GM18867 (cell line): Measurements from ENCODE around the gene MAP4.
A peak's percentile ranks its signal among the peaks of the same experiment; 100 is the strongest.
"Not testable (repeated sequence)": the region's sequence is repeated elsewhere in the genome, so short reads cannot be mapped to it uniquely, and the experiment has no call there.

Experiments
- ATAC-seq: cut with Tn5 transposase; IDR thresholded peaks from one replicate; pipeline ENCODE4 v1.9.1; 2021; ENCODE audit warnings: mild to moderate bottlenecking, moderate library complexity; ENCODE audit not compliant: unreplicated experiment

The MAP4 gene

GRCh38 chr3:47849186-47849698 is 167.0 kb downstream of the MAP4 start:
- ATAC-seq, result no peak

DNA sequence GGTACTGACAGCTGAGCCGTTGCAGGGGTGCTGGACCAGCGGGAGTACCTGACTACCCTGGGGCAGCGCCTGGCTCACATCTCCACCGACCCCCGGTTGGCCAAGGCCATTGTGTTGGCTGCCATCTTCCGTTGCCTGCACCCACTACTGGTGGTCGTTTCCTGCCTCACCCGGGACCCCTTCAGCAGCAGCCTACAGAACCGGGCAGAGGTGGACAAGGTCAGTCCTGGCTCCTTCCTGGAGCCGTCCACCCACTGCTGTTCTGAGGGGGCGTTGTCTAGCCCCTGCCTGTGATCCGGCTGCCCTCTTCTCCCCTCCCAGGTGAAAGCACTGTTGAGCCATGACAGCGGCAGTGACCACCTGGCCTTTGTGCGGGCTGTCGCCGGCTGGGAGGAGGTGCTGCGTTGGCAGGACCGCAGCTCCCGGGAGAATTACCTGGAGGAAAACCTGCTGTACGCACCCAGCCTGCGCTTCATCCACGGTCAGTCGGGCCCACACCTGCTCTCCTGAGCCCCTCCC is 167.6 kb downstream of the MAP4 start:
- no peak for ATAC-seq

GRCh38 chr3:47847801-47848518 is 168.3 kb downstream of the MAP4 start:
- ATAC-seq, result no peak

- ATAC-seq, result no peak
These were observed 169.0 kb downstream of the MAP4 start for GRCh38 chr3:47847260-47847659.

DNA sequence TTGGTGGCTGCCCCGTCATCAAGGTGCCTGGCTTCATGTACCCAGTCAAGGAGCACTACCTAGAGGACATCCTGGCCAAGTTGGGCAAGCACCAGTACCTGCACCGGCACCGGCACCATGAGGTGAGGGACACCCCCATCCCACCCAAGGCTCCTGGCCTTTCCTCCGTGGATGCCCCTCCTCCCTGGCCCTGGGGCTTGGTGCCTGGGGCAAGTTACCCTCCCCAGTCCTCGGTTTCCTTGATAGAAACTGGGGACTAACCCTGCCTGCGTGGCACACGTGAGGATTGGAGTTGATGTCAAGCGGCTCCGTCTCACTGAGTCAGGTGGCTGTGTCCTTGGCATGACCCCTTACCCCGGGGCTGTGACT is 169.4 kb downstream of the MAP4 start:
- ATAC-seq, result no peak

DNA sequence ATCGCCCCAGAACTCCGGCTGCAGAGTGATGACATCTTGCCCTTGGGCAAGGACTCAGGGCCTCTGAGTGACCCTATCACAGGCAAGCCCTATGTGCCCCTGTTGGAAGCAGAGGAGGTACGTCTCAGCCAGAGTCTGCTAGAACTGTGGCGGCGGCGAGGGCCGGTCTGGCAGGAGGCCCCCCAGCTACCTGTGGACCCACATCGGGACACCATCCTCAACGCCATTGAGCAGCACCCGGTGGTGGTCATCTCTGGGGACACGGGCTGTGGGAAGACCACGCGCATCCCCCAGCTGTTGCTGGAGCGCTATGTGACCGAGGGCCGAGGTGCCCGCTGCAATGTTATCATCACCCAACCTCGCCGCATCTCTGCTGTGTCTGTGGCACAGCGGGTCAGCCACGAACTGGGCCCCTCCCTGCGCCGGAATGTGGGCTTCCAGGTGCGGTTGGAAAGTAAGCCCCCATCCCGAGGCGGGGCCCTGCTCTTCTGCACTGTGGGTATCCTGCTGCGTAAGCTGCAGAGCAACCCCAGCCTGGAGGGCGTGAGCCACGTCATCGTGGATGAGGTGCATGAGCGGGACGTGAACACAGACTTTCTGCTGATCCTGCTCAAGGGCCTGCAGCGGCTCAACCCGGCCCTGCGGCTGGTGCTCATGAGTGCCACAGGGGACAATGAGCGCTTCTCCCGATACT is 169.9 kb downstream of the MAP4 start:
- no peak for ATAC-seq

GRCh38 chr3:47841786-47842349 is 174.3 kb downstream of the MAP4 start:
- ATAC-seq, result no peak

GRCh38 chr3:47838503-47838902 is 177.7 kb downstream of the MAP4 start:
- ATAC-seq, result no peak

GRCh38 chr3:47836986-47837385 is 179.2 kb downstream of the MAP4 start:
- no peak for ATAC-seq

GRCh38 chr3:47829482-47829881 is 186.7 kb downstream of the MAP4 start:
- not testable (repeated sequence) for ATAC-seq

GRCh38 chr3:47825590-47825989 is 190.6 kb downstream of the MAP4 start:
- ATAC-seq, result no peak

GRCh38 chr3:47824541-47825473 is 191.4 kb downstream of the MAP4 start:
- ATAC-seq, result peak; percentile 96

DNA sequence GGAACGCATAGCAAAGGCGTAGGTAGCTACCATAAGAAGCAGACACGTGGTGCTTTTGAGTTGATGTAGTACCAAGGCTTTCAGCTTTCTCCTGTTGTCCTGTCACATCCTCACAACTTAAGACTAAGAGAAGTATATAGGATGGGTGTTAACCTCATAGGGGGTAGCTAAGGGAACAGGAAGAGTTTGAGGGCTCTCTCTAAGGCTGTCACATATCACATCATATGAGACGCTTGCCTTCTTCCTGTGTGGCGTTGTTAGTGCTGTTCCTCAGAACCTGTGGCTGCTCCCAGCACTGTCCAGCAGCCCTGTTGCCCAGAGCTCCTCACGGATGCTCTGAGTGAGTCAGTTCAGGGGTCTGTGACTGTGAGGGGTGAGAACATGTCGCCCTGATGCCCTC is 198.6 kb downstream of the MAP4 start:
- ATAC-seq, result no peak

DNA sequence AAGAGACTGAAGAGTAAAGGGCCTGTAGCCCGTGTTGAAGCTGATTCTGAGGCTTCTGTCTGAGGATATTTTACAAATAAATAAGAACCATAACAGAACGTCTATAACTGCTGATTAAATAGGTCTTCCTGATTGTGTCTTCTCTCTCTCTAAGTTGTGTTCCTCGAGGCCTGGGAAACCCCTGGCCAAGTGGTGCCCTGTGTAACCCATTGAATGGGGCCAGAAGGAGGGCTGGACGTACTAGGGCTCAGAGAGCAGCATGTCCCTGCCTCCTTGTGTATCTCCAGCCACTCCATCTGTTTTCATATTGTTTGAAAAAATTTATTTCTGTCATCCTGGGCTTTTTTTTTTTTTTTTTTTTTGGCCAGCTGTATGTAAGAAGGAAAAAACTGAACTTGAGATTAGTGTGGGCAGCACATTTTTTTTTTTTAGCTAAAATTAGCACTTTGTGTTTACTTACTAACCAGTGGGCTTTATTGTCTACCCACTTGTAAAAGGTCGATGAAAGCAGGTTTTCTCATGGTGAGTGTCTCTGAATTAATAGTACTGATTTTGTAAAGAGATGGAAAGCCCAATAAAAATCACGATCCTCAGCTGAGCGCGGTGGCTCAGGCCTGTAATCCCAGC is 202.6 kb downstream of the MAP4 start:
- ATAC-seq, result no peak

- ATAC-seq, result no peak
These were observed 211.6 kb downstream of the MAP4 start for GRCh38 chr3:47804577-47804976.

DNA sequence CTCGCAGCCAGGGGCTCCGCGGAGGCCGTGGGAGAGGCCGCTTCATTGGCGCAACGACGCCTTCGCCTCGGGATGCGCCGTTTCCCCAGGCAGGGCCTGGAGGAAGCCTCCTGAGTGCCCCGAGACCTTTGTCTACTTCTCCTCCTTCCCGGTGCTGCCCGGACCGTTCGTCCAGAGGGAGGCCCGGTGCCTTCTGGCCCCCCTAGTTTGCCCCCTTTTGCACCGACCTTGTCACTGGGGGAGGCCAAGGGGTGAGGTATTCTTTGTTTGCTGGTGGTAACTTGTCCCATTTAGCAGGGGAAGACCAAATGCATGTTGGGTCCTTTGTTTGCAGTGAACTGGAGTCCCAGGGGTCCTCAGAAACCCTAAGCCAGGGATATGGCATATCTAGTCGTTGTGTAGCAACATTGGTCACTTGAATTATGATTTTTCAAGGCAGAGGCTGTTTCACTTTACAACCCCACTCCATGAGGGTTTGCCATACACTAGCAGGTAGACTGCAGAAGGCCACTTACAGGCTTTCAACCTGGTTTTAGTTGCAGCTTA is 212.7 kb downstream of the MAP4 start:
- no peak for ATAC-seq

DNA sequence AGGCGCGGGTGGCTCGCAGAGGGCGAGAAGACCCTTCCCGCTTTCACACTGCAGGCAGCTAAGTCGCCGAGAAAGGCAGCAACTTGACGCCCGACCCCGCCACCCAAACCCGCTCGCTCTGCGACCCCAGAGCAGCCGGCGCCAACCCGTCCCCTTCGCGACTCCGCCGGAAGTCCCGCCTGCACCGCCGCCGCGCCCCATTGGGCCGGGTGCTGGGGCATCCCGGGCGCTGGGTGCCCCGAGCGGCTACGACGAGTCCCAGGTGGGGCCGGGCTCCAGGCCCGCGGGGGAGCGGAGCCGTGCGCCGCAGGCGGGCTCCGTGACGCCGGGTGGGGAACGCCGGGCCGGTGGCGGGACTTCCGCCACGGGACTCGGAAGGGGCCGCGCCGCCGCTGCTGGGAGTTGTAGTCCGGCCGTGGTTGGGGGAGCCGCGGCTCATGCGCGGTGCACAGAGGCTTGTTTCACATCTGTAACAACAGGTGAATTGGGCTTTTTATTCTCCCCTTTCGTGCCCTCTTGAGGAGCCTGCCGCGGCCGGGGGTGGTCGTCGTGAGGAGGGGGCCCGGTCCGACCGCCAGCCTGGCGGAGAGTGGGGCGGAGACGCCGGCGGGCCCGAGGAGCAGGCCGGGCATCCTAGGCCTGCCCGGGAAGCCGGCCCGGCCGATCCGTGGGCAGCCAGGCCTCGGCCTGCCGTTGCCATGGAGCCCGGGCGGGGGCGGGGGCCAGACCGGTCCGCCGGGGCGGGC is 213.3 kb downstream of the MAP4 start, which contains the start of gene DHX30:
Gene DHX30 (plus strand): TSS at position 405 of the 746 bp plus-strand sequence. CDS start 7,546 bp downstream, outside the sequence.
- ATAC-seq, result peak; percentile 89
